Stimulated activated CD8-positive, alpha-beta memory T cell treated with anti-CD3 and anti-CD28 coated beads, Interleukin-7, amount 100 ng/mL, for 48 hours (primary cell): ENCODE data around the gene UBE2E2.

Experiments used
- DNase-seq, 2 donors: peaks; one replicate each; pipeline ENCODE4 v3.0.0-alpha.2; 2020; ENCODE audit warnings: low read depth in 1 of 2; ENCODE audit errors: extremely low read depth in 1 of 2

The UBE2E2 gene

GRCh38 chr3:23565041-23565775, 362.1 kb downstream of the UBE2E2 start:
- no peak for DNase-seq

- DNase-seq: no peak
These were observed 363.4 kb downstream of the UBE2E2 start for GRCh38 chr3:23566499-23566898.

GRCh38 chr3:23567917-23568316, 364.8 kb downstream of the UBE2E2 start:
- DNase-seq: no peak

GRCh38 chr3:23573827-23574226, 370.7 kb downstream of the UBE2E2 start:
- no peak for DNase-seq

GRCh38 chr3:23574822-23575315, 371.7 kb downstream of the UBE2E2 start:
- no peak for DNase-seq

- DNase-seq: no peak
These were observed 372.6 kb downstream of the UBE2E2 start for GRCh38 chr3:23575697-23576096.

- no peak for DNase-seq
These were observed 373.3 kb downstream of the UBE2E2 start for GRCh38 chr3:23576379-23576959.

GRCh38 chr3:23580096-23580713, 377.1 kb downstream of the UBE2E2 start:
- DNase-seq: no peak

GRCh38 chr3:23583980-23584740, 381.0 kb downstream of the UBE2E2 start:
- no peak for DNase-seq

- no peak for DNase-seq
These were observed 384.4 kb downstream of the UBE2E2 start for GRCh38 chr3:23587513-23587912.

GRCh38 chr3:23588547-23588946, 385.4 kb downstream of the UBE2E2 start:
- no peak for DNase-seq

GRCh38 chr3:23589602-23590001, 386.5 kb downstream of the UBE2E2 start:
- DNase-seq: no peak

- no peak for DNase-seq
These were observed 387.5 kb downstream of the UBE2E2 start for GRCh38 chr3:23590424-23591273.

- DNase-seq: no peak
These were observed 388.2 kb downstream of the UBE2E2 start for GRCh38 chr3:23591374-23591773.

GRCh38 chr3:23592961-23593931, 390.1 kb downstream of the UBE2E2 start:
- no peak for DNase-seq

GRCh38 chr3:23594066-23594465, 390.9 kb downstream of the UBE2E2 start:
- no peak for DNase-seq

GRCh38 chr3:23594894-23595670, 392.0 kb downstream of the UBE2E2 start:
- DNase-seq: no peak

- no peak for DNase-seq
These were observed 392.7 kb downstream of the UBE2E2 start for GRCh38 chr3:23595851-23596250.
